Hematopoietic multipotent progenitor cell (in vitro differentiated cells): ENCODE results near the gene HECW1. TPM values are rescaled to one million over a fixed set of nuclear protein-coding genes. Genes with fewer than 3 reads are reported as not detected.

Experiments
- DNase-seq, 3 donors: peaks; one replicate each; pipeline ENCODE4 v3.0.0-alpha.2; 2011 to 2015; ENCODE audit warnings: low read depth in 2 of 3, low spot score in 2 of 3
- total RNA-seq: library from RNA; depleted of rRNA; stranded (reverse); fragments of >200 nt; gene quantifications from one replicate; pipeline ENCODE4 v1.2.3, GENCODE V29; 2012

The HECW1 gene
- total RNA-seq, 1 donor: not detected

- DNase-seq: no peak
These were observed 136.7 kb downstream of the HECW1 start for GRCh38 chr7:43248961-43249822.

GRCh38 chr7:43249823-43250145 lies 137.3 kb downstream of the HECW1 start:
- DNase-seq: no peak

GRCh38 chr7:43260980-43261878 lies 148.8 kb downstream of the HECW1 start:
- DNase-seq: peak; percentile 28 to 84 (median 71)

- no peak for DNase-seq
These were observed 152.7 kb downstream of the HECW1 start for GRCh38 chr7:43265139-43265538.

- DNase-seq: no peak
These were observed 161.7 kb downstream of the HECW1 start for GRCh38 chr7:43273939-43274719.

- no peak for DNase-seq
These were observed 162.3 kb downstream of the HECW1 start for GRCh38 chr7:43274752-43275151.

- DNase-seq: no peak
These were observed 164.1 kb downstream of the HECW1 start for GRCh38 chr7:43276547-43276946.

- no peak for DNase-seq
These were observed 165.7 kb downstream of the HECW1 start for GRCh38 chr7:43278088-43278644.

- DNase-seq: no peak
These were observed 168.8 kb downstream of the HECW1 start for GRCh38 chr7:43281268-43281667.

GRCh38 chr7:43283706-43284105 lies 171.3 kb downstream of the HECW1 start:
- no peak for DNase-seq

- DNase-seq: no peak
These were observed 177.4 kb downstream of the HECW1 start for GRCh38 chr7:43289826-43290225.

- no peak for DNase-seq
These were observed 178.5 kb downstream of the HECW1 start for GRCh38 chr7:43290978-43291377.

GRCh38 chr7:43291789-43292188 lies 179.3 kb downstream of the HECW1 start:
- no peak for DNase-seq

- DNase-seq: no peak
These were observed 179.9 kb downstream of the HECW1 start for GRCh38 chr7:43292384-43292783.

GRCh38 chr7:43294080-43294630 lies 181.7 kb downstream of the HECW1 start:
- DNase-seq: no peak

GRCh38 chr7:43295429-43295828 lies 183.0 kb downstream of the HECW1 start:
- no peak for DNase-seq

GRCh38 chr7:43296306-43296705 lies 183.9 kb downstream of the HECW1 start:
- no peak for DNase-seq

GRCh38 chr7:43298617-43299016 lies 186.2 kb downstream of the HECW1 start:
- no peak for DNase-seq

- DNase-seq: no peak
These were observed 187.7 kb downstream of the HECW1 start for GRCh38 chr7:43300121-43300520.

GRCh38 chr7:43302211-43302711 lies 189.8 kb downstream of the HECW1 start:
- peak in 2 of 3 donors; percentile 73 to 80 for DNase-seq
